Gastroesophageal sphincter (tissue), 3 donors: ENCODE results near the gene APCDD1L.

ENCODE experiments used
- EP300 ChIP-seq: sonication (generic); formaldehyde crosslinking; IDR thresholded peaks from one replicate; pipeline ENCODE4 v1.6.1; 2017; ENCODE audit warnings: antibody characterized with exemption, mild to moderate bottlenecking
- TF ChIP-seq, protein P1 (sequence below), 4 experiments: fragments of 200-600 bp in 2 of 4; fragments of 450-650 bp in 2 of 4; sonication (generic) in 1 of 4; IDR thresholded peaks; one replicate each; pipeline ENCODE4 v1.5.1; 2017 to 2019; ENCODE audit warnings: antibody characterized with exemption in 4 of 4, mild to moderate bottlenecking in 2 of 4, moderate library complexity in 2 of 4

DNA sequence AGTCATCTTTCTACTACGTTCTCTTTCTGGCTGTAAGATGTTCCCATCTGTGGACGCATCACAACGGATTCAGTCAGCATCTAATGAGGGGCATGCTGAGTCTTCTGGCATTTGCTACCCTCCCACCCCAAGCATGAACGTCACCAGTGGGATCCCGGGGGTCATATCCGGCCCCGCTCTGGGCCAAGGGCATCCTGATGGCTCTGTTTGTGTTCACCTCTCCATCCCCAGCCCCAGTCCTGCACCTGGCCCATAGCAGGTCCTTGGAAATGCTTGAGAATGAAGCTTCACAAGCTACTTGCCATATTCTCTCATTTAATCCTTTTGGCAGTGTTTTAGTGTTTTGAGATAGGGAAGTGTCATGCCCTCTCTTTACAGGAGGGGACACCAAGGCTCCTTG, 14.9 kb downstream of the APCDD1L start:
- TF ChIP-seq, protein P1, sequence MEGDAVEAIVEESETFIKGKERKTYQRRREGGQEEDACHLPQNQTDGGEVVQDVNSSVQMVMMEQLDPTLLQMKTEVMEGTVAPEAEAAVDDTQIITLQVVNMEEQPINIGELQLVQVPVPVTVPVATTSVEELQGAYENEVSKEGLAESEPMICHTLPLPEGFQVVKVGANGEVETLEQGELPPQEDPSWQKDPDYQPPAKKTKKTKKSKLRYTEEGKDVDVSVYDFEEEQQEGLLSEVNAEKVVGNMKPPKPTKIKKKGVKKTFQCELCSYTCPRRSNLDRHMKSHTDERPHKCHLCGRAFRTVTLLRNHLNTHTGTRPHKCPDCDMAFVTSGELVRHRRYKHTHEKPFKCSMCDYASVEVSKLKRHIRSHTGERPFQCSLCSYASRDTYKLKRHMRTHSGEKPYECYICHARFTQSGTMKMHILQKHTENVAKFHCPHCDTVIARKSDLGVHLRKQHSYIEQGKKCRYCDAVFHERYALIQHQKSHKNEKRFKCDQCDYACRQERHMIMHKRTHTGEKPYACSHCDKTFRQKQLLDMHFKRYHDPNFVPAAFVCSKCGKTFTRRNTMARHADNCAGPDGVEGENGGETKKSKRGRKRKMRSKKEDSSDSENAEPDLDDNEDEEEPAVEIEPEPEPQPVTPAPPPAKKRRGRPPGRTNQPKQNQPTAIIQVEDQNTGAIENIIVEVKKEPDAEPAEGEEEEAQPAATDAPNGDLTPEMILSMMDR (IDR thresholded peaks at IDR 0.05) = no peak
- no peak for TF ChIP-seq EP300
